OCI-LY3 (cell line): ENCODE measurements around the gene RPUSD3.

ENCODE experiments used
- EZH2phosphoT487 ChIP-seq: fragments of 200-600 bp; shearing (Covaris generic); IDR thresholded peaks from 2 replicates; pipeline ENCODE4 v1.6.1; 2018; ENCODE audit warnings: antibody characterized with exemption, mixed run types, low read depth
- TF ChIP-seq, protein P1 (sequence below): fragments of 200-600, 300-600 bp; sonication (generic); IDR thresholded peaks from 2 replicates; pipeline ENCODE4 v1.5.1; 2014; ENCODE audit warnings: antibody characterized with exemption, low read length, low read depth

DNA sequence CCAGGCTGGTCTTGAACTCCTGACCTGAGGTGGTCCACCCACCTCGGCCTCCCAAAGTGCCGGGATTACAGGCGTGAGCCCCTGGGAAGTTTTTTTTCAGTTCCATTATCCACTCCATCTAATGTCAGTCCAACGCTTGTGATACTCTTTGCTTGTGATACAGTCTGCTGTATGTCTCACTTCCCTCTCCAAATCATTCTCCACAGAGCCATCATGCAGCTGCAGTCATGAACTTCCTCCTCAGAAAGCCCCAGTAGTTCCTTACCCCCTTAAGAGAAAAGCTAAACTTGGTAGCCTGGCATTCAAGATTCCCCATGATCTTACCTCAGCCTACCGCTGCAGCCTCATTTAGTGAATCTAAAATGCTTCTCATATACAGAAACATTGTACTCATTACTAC, 48.6 kb downstream of the RPUSD3 start:
- TF ChIP-seq, protein P1, sequence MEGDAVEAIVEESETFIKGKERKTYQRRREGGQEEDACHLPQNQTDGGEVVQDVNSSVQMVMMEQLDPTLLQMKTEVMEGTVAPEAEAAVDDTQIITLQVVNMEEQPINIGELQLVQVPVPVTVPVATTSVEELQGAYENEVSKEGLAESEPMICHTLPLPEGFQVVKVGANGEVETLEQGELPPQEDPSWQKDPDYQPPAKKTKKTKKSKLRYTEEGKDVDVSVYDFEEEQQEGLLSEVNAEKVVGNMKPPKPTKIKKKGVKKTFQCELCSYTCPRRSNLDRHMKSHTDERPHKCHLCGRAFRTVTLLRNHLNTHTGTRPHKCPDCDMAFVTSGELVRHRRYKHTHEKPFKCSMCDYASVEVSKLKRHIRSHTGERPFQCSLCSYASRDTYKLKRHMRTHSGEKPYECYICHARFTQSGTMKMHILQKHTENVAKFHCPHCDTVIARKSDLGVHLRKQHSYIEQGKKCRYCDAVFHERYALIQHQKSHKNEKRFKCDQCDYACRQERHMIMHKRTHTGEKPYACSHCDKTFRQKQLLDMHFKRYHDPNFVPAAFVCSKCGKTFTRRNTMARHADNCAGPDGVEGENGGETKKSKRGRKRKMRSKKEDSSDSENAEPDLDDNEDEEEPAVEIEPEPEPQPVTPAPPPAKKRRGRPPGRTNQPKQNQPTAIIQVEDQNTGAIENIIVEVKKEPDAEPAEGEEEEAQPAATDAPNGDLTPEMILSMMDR = no peak
- no peak for TF ChIP-seq EZH2phosphoT487
